MM.1S (cell line): ENCODE results near the gene TTBK1.
"Not testable (repeated sequence)": the region's sequence is repeated elsewhere in the genome, so short reads cannot be mapped to it uniquely, and the experiment has no call there.

Experiments used
- EZH2 ChIP-seq: fragments of 300-600 bp; sonication (generic); optimal IDR thresholded peaks from 2 replicates; pipeline ENCODE3; 2017; ENCODE audit warnings: low read depth, mild to moderate bottlenecking, antibody characterized with exemption, low read length, mixed read lengths
- EZH2phosphoT487 ChIP-seq: fragments of 300-600 bp; sonication (generic); IDR thresholded peaks from 2 replicates; pipeline ENCODE4 v1.6.1; 2018; ENCODE audit warnings: antibody characterized with exemption, low read length
- TF ChIP-seq, protein P1 (sequence below): fragments of 300-600 bp; sonication (generic); IDR thresholded peaks from 2 replicates; pipeline ENCODE4 v1.5.1; 2016; ENCODE audit warnings: antibody characterized with exemption, low read length, mixed read lengths

DNA sequence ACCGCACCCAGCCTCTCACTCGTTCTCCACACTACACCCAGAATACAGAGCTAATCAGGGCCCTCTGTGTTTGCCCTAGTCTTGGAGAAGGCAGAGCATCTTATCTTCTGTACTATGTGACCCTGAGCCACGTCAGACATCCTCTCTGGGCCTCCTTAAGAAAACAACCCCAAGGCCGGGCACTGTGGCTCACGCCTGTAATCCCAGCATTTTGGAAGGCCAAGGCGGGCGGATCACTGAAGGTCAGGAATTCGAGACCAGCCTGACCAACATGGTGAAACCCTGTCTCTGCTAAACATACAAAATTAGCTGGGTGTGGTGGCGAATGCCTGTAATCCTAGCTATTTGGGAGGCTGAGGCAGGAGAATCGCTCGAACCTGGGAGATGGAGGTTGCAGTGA is 59.7 kb downstream of the TTBK1 start:
- TF ChIP-seq, protein P1, sequence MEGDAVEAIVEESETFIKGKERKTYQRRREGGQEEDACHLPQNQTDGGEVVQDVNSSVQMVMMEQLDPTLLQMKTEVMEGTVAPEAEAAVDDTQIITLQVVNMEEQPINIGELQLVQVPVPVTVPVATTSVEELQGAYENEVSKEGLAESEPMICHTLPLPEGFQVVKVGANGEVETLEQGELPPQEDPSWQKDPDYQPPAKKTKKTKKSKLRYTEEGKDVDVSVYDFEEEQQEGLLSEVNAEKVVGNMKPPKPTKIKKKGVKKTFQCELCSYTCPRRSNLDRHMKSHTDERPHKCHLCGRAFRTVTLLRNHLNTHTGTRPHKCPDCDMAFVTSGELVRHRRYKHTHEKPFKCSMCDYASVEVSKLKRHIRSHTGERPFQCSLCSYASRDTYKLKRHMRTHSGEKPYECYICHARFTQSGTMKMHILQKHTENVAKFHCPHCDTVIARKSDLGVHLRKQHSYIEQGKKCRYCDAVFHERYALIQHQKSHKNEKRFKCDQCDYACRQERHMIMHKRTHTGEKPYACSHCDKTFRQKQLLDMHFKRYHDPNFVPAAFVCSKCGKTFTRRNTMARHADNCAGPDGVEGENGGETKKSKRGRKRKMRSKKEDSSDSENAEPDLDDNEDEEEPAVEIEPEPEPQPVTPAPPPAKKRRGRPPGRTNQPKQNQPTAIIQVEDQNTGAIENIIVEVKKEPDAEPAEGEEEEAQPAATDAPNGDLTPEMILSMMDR, result not testable (repeated sequence)
- TF ChIP-seq EZH2, EZH2phosphoT487: not testable (repeated sequence)
